Caco-2 (cell line): ENCODE measurements around the gene HMCN2. TPM values are rescaled to one million over a fixed set of nuclear protein-coding genes. Genes with fewer than 3 reads are reported as not detected.
"Not testable (repeated sequence)": the region's sequence is repeated elsewhere in the genome, so short reads cannot be mapped to it uniquely, and the experiment has no call there.

Experiments
- BruUV-seq: library from RNA; stranded (reverse); fragments of 400-500 nt; replicated peaks from 2 replicates; lab custom pipeline; 2021; lab: Mats Ljungman, UMichigan
- CTCF ChIA-PET: fragments of 300-600 bp; sonication (Branson Sonifier 250); formaldehyde crosslinking; loops from one replicate; lab custom pipeline; 2022; ENCODE audit warnings: antibody characterized with exemption; lab: Charles Lee
- POLR2A ChIA-PET: fragments of 300-600 bp; sonication (Branson Sonifier 250); formaldehyde crosslinking; loops from one replicate; lab custom pipeline; 2022; ENCODE audit warnings: antibody characterized with exemption; lab: Charles Lee
- DNase-seq, 2 experiments: peaks; one replicate each; pipeline versions ENCODE4 v3.0.0 to v3.0.0-alpha.2; 2020 to 2022
- H3K27me3 ChIP-seq: replicated peaks from 2 replicates; pipeline ENCODE4 v1.6.0; 2011; ENCODE audit warnings: low read length; ENCODE audit not compliant: control insufficient read depth, insufficient read depth
- H3K36me3 ChIP-seq: 2 replicates; pipeline ENCODE4 v1.5.1; 2011; ENCODE audit warnings: low read length; ENCODE audit not compliant: control insufficient read depth, insufficient read depth
- H3K4me1 ChIP-seq: fragments of 250-450 bp; sonication (Bioruptor Pico); 2 replicates; pipeline ENCODE4 v1.5.1; 2020; ENCODE audit warnings: mild to moderate bottlenecking
- H3K4me3 ChIP-seq: 2 replicates; pipeline ENCODE4 v1.5.1; 2011; ENCODE audit warnings: low read depth, mild to moderate bottlenecking, control low read depth, low read length
- H3K9me3 ChIP-seq: fragments of 250-450 bp; sonication (Bioruptor Pico); 2 replicates; pipeline ENCODE4 v1.5.1; 2020; ENCODE audit warnings: mild to moderate bottlenecking, moderate library complexity
- H3K27ac Mint-ChIP-seq: one replicate; pipeline ENCODE4 v1.8.0; 2022; ENCODE audit warnings: mixed read lengths; ENCODE audit not compliant: unreplicated experiment
- H3K27me3 Mint-ChIP-seq: one replicate; pipeline ENCODE4 v1.8.0; 2022; ENCODE audit warnings: mixed read lengths; ENCODE audit not compliant: insufficient read depth, unreplicated experiment
- H3K36me3 Mint-ChIP-seq: one replicate; pipeline ENCODE4 v1.8.0; 2022; ENCODE audit warnings: mild to moderate bottlenecking, mixed read lengths; ENCODE audit not compliant: insufficient read depth, unreplicated experiment
- H3K4me1 Mint-ChIP-seq: one replicate; pipeline ENCODE4 v1.8.0; 2022; ENCODE audit warnings: low read depth, mixed read lengths; ENCODE audit not compliant: unreplicated experiment
- H3K4me3 Mint-ChIP-seq: one replicate; pipeline ENCODE4 v1.8.0; 2022; ENCODE audit warnings: mild to moderate bottlenecking, moderate library complexity, mixed read lengths; ENCODE audit not compliant: unreplicated experiment
- H3K9me3 Mint-ChIP-seq: one replicate; pipeline ENCODE4 v1.8.0; 2022; ENCODE audit warnings: mixed read lengths; ENCODE audit not compliant: unreplicated experiment
- intact Hi-C: fragments of 100-400 bp; cut with micrococcal nuclease; formaldehyde crosslinking; loops from one replicate; pipeline ENCODE4 v1.10.0; 2022; ENCODE audit not compliant: unreplicated experiment
- total RNA-seq: library from RNA; stranded (reverse); gene quantifications from 2 replicates; pipeline ENCODE4 v1.2.3, GENCODE V29; 2022
- TF ChIP-seq, protein P1 (sequence below), 2 experiments: fragments of 200-600 bp in 1 of 2; IDR thresholded peaks; 1 replicate in 1 of 2; 2 replicates in 1 of 2; pipeline versions ENCODE4 v1.5.1 to v1.8.0; 2011 to 2022; ENCODE audit warnings: antibody characterized with exemption in 1 of 2, control low read depth in 1 of 2, inconsistent platforms in 1 of 2, low read depth in 1 of 2, low read length in 1 of 2, mild to moderate bottlenecking in 1 of 2, moderate library complexity in 1 of 2; ENCODE audit not compliant: insufficient read depth in 1 of 2, severe bottlenecking in 1 of 2, unreplicated experiment in 1 of 2

Gene HMCN2
- total RNA-seq, 1 experiment from 2014 or later, result 0.41 TPM

DNA sequence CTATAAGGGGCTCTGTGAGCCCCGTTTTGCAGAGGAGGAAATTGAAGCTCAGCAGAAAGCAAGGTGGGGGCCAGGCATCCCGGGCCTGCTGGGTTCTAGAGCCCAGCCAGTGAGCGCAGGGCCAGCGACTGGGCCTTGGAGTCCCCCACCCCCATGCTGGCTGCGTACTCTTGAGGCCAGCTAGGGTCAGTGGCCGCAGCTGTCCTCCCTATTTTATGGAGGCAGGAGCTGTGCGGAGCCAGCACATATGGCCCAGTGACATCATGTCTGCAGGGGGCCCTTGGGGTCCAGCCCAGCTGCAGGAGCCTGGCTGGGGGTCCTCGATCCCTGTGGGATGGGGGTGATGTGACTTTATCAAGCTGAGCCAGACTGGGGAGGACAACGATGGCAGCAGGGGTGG lies 71.3 kb downstream of the HMCN2 start:
- Histone ChIP-seq H3K4me3 (no peak overlapping the region), H3K27me3 (no peaks in the 10 kb centered on the region), H3K36me3 (no peaks in the 10 kb centered on the region), H3K9me3 (no peaks in the 10 kb centered on the region), H3K4me1 (no peaks in the 10 kb centered on the region)
- no peak for DNase-seq
- Mint-ChIP-seq H3K36me3 (no peaks in the 10 kb centered on the region), H3K27me3 (no peaks in the 10 kb centered on the region), H3K4me3 (no peak overlapping the region), H3K27ac (no peak overlapping the region), H3K9me3 (no peaks in the 10 kb centered on the region), H3K4me1 (no peaks in the 10 kb centered on the region)
- intact Hi-C loops, result no loop called here
- POLR2A ChIA-PET, result no interaction called here
- TF ChIP-seq, protein P1, sequence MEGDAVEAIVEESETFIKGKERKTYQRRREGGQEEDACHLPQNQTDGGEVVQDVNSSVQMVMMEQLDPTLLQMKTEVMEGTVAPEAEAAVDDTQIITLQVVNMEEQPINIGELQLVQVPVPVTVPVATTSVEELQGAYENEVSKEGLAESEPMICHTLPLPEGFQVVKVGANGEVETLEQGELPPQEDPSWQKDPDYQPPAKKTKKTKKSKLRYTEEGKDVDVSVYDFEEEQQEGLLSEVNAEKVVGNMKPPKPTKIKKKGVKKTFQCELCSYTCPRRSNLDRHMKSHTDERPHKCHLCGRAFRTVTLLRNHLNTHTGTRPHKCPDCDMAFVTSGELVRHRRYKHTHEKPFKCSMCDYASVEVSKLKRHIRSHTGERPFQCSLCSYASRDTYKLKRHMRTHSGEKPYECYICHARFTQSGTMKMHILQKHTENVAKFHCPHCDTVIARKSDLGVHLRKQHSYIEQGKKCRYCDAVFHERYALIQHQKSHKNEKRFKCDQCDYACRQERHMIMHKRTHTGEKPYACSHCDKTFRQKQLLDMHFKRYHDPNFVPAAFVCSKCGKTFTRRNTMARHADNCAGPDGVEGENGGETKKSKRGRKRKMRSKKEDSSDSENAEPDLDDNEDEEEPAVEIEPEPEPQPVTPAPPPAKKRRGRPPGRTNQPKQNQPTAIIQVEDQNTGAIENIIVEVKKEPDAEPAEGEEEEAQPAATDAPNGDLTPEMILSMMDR (IDR thresholded peaks at IDR 0.05; ENCODE audit: insufficient read depth in 1 of 2, low read depth in 1 of 2, low read length in 1 of 2, severe bottlenecking in 1 of 2, unreplicated experiment in 1 of 2), result no peak
- CTCF ChIA-PET, result no interaction called here
- no TSS peak for BruUV-seq

DNA sequence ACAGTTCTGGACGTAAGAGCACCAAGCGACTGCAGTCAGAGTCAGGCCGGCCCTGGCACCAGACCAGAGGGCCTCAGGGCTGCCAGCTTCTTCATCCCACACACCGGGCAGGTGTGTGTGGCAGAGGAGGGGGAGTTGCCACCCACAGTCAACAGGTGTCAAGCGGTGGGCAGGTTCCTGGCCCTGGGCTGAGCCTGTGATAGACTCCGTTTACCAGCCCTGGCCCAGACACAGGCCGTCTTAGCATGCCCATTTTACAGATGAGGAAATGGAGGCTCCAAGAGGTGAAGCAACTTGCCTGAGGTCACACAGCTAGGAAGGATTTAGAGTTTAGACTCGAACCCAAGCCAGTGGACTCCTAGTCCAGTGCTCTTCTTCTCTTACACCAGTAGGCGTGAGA lies 71.8 kb downstream of the HMCN2 start:
- TF ChIP-seq, protein P1 (IDR thresholded peaks at IDR 0.05; ENCODE audit: insufficient read depth in 1 of 2, low read depth in 1 of 2, low read length in 1 of 2, severe bottlenecking in 1 of 2, unreplicated experiment in 1 of 2), result no peak
- H3K4me1 Mint-ChIP-seq, result no peaks in the 10 kb centered on the region
- intact Hi-C loops, result no loop called here
- Histone ChIP-seq H3K4me3 (no peak overlapping the region), H3K36me3 (no peaks in the 10 kb centered on the region), H3K4me1 (no peaks in the 10 kb centered on the region), H3K27me3 (no peaks in the 10 kb centered on the region), H3K9me3 (no peaks in the 10 kb centered on the region)
- H3K27ac Mint-ChIP-seq, result no peak overlapping the region
- POLR2A ChIA-PET, result no interaction called here
- DNase-seq, result no peak
- H3K9me3 Mint-ChIP-seq, result no peaks in the 10 kb centered on the region
- no peak overlapping the region for H3K4me3 Mint-ChIP-seq
- CTCF ChIA-PET, result no interaction called here
- BruUV-seq, result no TSS peak
- H3K36me3 Mint-ChIP-seq, result no peaks in the 10 kb centered on the region
- H3K27me3 Mint-ChIP-seq, result no peaks in the 10 kb centered on the region

DNA sequence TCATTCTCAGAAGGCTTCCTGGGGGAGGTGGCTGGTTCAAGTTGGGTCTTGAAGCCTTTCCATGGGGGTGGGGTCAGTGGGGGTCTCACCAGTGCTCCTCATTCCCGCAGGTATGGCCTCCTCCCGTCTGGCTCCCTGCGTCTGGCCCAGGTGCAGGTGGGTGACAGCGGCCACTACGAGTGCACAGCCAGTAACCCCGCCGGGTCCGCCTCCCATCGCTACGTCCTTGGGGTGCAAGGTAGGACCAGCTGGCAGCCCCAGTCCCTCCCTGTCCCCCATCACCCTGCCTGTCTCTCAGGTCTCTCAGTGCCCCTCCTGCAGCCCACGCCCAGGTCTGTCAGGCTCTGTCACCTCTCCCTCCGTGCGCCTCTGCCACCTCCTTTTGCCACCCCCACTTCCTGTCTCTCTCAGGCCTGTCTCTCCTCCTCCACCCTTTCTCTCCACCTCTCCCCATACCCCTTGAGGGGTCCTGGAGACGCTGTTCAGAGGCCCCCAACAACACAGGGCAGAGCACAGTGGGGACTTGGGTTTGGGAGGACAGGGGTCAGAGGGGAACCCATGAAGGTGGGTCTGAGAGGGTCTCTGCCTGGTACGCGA lies 72.3 kb downstream of the HMCN2 start:
- H3K36me3 Mint-ChIP-seq, result no peaks in the 10 kb centered on the region
- DNase-seq, result no peak
- H3K27me3 Mint-ChIP-seq, result no peaks in the 10 kb centered on the region
- CTCF ChIA-PET, result no interaction called here
- TF ChIP-seq, protein P1 (IDR thresholded peaks at IDR 0.05; ENCODE audit: insufficient read depth in 1 of 2, low read depth in 1 of 2, low read length in 1 of 2, severe bottlenecking in 1 of 2, unreplicated experiment in 1 of 2), result no peak
- H3K4me3 Mint-ChIP-seq, result no peak overlapping the region
- no peaks in the 10 kb centered on the region for H3K9me3 Mint-ChIP-seq
- intact Hi-C loops, result no loop called here
- Histone ChIP-seq H3K4me1 (no peaks in the 10 kb centered on the region), H3K4me3 (no peak overlapping the region), H3K9me3 (no peaks in the 10 kb centered on the region), H3K36me3 (no peaks in the 10 kb centered on the region), H3K27me3 (no peaks in the 10 kb centered on the region)
- H3K27ac Mint-ChIP-seq, result no peak overlapping the region
- no peaks in the 10 kb centered on the region for H3K4me1 Mint-ChIP-seq
- POLR2A ChIA-PET, result no interaction called here
- BruUV-seq, result no TSS peak

DNA sequence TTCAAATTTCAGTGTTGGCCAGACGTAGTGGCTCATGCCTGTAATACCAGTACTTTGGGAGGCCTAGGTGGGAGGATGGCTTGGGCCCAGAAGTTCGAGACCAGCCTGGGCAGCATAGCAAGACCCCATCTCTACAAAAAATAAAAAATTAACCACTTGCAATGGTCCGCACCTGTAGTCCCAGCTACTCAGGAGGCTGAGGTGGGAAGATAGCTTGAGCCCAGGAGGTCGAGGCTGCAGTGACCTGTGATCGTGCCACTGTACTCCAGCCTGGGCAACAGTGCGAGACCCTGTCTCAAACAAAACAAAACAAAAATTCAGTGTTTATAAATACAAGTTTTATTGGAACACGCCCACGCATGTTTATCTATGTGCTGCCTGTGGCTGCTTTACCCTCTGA lies 73.3 kb downstream of the HMCN2 start:
- H3K4me1 ChIP-seq, CTCF ChIA-PET, H3K27me3 Mint-ChIP-seq, H3K4me3 Mint-ChIP-seq, H3K4me3 ChIP-seq, H3K9me3 ChIP-seq, BruUV-seq, H3K27me3 ChIP-seq, H3K36me3 ChIP-seq, intact Hi-C loops, H3K27ac Mint-ChIP-seq, H3K9me3 Mint-ChIP-seq, POLR2A ChIA-PET, H3K4me1 Mint-ChIP-seq, DNase-seq, H3K36me3 Mint-ChIP-seq: not testable (repeated sequence)
